Measurements from ENCODE around the gene IFIT3. TPM values are rescaled to one million over a fixed set of nuclear protein-coding genes. Genes with fewer than 3 reads are reported as not detected.
"Not testable (repeated sequence)": the region's sequence is repeated elsewhere in the genome, so short reads cannot be mapped to it uniquely, and the experiment has no call there.

The IFIT3 gene
- total RNA-seq, 1 donor from 2014 or later: 1.9 TPM

DNA sequence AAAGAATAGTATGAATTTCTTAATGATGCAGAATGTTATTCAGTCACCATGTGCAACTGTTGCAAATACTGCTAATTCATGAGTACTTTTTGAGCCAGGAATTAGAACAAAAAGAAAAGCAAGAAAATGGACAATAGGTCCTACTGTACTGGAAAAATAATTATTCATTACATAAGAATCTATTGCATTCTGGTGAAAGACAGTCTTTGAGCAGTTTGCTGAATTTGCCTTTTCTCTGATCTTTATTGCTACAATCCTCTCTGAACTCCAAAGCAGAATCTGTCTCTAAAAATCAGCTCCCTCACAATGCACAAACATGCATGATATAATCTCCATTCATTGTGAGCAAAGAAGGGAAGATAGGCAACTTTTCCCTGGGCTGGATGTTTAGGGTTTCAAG, 13.1 kb upstream of the IFIT3 start:
- no peaks in the 10 kb centered on the region for H3K36me3 ChIP-seq
- H3K4me3 ChIP-seq: no peak overlapping the region
- no peaks in the 10 kb centered on the region for H3K4me1 ChIP-seq
- TF ChIP-seq, protein P1, sequence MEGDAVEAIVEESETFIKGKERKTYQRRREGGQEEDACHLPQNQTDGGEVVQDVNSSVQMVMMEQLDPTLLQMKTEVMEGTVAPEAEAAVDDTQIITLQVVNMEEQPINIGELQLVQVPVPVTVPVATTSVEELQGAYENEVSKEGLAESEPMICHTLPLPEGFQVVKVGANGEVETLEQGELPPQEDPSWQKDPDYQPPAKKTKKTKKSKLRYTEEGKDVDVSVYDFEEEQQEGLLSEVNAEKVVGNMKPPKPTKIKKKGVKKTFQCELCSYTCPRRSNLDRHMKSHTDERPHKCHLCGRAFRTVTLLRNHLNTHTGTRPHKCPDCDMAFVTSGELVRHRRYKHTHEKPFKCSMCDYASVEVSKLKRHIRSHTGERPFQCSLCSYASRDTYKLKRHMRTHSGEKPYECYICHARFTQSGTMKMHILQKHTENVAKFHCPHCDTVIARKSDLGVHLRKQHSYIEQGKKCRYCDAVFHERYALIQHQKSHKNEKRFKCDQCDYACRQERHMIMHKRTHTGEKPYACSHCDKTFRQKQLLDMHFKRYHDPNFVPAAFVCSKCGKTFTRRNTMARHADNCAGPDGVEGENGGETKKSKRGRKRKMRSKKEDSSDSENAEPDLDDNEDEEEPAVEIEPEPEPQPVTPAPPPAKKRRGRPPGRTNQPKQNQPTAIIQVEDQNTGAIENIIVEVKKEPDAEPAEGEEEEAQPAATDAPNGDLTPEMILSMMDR (IDR thresholded peaks at IDR 0.05): no peak
- intact Hi-C loops (cut with DNase I): no loop called here
- no peaks in the 10 kb centered on the region for H3K27me3 ChIP-seq
- no peaks in the 10 kb centered on the region for H3K9me3 ChIP-seq
- H3K27ac ChIP-seq: no peak overlapping the region
- no peak for DNase-seq (ENCODE audit: low spot score in 2 of 2)

DNA sequence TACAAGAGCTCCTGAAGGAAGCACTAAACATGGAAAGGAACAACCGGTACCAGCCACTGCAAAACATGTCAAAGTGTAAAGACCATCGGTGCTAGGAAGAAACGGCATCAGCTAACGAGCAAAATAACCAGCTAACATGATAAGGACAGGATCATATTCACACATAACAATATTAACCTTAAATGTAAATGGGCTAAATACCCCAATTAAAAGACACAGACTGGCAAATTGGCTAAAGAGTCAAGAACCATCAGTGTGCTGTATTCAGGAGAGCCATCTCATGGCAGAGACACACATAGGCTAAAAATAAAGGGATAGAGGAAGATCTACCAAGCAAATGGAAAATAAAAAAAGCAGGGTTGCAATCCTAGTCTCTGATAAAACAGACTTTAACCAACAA, 9.8 kb upstream of the IFIT3 start:
- H3K4me3 ChIP-seq; H3K36me3 ChIP-seq; H3K9me3 ChIP-seq; H3K27me3 ChIP-seq; H3K4me1 ChIP-seq; DNase-seq (ENCODE audit: low spot score in 2 of 2); intact Hi-C loops (cut with DNase I); H3K27ac ChIP-seq: not testable (repeated sequence)

DNA sequence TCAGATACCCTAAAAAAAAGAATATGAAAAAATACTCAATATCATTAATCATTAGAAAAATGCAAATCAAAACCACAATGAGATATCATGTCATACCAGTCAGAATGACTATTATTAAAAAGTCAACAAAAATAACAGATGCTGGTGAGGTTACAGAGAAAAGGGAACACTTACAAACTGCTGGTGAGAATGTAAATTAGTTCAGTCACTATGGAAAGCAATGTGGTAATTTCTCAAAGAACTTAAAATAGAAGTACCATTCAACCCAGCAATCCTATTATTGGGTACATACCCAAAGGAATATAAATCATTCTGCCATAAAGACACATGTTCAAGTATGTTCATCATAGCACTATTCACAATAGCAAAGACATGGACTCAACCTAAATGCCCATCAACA, 2.7 kb upstream of the IFIT3 start:
- not testable (repeated sequence) for H3K27me3 ChIP-seq; H3K27ac ChIP-seq; H3K4me3 ChIP-seq; H3K9me3 ChIP-seq; DNase-seq (ENCODE audit: low spot score in 2 of 2); H3K36me3 ChIP-seq
- peaks cover 0 to 13% of the 10 kb centered on the region in 2 donors for H3K4me1 ChIP-seq
- intact Hi-C loops (cut with DNase I): loop anchor here (5.0 kb wide), 2 partner anchors 47 to 67 kb away; partner anchors contain the start of gene IFIT1

DNA sequence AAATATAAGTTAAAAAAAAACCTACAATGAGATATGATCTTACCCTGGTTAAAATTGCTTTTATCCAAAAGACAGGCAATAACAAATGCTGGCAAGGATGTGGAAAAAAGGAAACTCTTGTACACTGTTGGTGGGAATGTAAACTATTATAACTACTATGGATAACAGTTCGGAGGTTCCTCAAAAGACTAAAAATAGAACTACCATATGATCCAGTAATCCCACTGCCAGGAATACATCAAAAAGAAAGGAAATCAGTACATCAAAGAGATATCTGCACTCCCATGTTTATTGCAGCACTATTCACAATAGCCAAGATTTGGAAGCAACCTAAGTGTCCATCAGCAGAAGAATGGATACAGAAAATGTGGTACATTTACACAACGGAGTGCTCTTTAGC, 1.9 kb upstream of the IFIT3 start:
- not testable (repeated sequence) for H3K36me3 ChIP-seq; DNase-seq (ENCODE audit: low spot score in 2 of 2); H3K4me3 ChIP-seq; H3K27me3 ChIP-seq; H3K27ac ChIP-seq; H3K9me3 ChIP-seq
- peaks cover 0 to 16% of the 10 kb centered on the region in 2 donors for H3K4me1 ChIP-seq
- intact Hi-C loops (cut with DNase I): loop anchor here (5.0 kb wide), 2 partner anchors 46 to 66 kb away; partner anchors contain the start of gene IFIT1

DNA sequence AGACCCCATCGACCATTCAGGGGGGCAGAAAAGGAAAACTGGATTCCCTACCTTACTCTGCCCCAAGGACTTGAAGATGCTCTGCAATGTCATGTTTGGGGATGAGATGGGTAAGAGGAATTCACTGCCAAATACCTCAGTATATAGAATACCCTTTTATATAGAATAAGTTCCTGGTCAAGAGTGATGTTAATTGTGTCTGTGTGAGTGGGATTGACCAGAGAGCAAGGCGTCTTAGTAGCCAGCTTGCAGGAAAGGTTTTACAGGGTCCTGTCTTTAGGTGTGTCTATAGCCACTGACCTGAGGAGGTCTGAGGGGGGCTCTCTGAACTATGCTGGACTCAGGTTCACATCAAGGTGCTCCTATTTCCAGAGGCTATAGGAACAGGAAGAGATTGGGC, 1.4 kb downstream of the IFIT3 start:
- no peaks in the 10 kb centered on the region for H3K36me3 ChIP-seq
- no peak for DNase-seq (ENCODE audit: low spot score in 2 of 2)
- peak overlapping the region in 1 of 2 donors; percentile 60 for H3K4me3 ChIP-seq
- H3K4me1 ChIP-seq: peaks cover 6 to 30% of the 10 kb centered on the region in 2 donors
- peak overlapping the region; percentile 3 to 74 for H3K27ac ChIP-seq
- intact Hi-C loops (cut with DNase I): loop anchor here (2.0 to 5.0 kb wide), 4 partner anchors 22 to 63 kb away; partner anchors contain the start of genes IFIT1 and IFIT2
- no peaks in the 10 kb centered on the region for H3K9me3 ChIP-seq
- TF ChIP-seq, protein P1 (IDR thresholded peaks at IDR 0.05): no peak
- H3K27me3 ChIP-seq: no peaks in the 10 kb centered on the region

DNA sequence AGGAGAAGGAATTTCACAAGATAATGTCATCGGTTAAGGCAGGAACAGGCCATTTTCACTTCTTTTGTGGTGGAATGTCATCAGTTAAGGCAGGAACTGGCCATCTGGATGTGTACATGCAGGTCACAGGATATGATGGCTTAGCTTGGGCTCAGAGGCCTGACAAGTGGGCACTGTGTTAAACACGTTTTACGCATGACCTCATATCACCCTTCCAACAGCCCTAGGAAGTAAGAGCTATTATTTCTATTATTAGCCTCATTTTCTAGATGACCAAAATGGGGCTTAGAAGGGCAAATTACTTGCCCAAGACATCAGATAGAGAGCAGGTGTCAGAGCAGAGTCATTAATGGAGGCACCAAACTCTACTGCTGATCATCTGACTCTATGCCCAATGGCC, 2.2 kb downstream of the IFIT3 start:
- H3K4me1 ChIP-seq: peaks cover 6 to 30% of the 10 kb centered on the region in 2 donors
- H3K4me3 ChIP-seq; H3K27ac ChIP-seq; H3K27me3 ChIP-seq; intact Hi-C loops (cut with DNase I); H3K9me3 ChIP-seq; H3K36me3 ChIP-seq; DNase-seq (ENCODE audit: low spot score in 2 of 2): not testable (repeated sequence)

DNA sequence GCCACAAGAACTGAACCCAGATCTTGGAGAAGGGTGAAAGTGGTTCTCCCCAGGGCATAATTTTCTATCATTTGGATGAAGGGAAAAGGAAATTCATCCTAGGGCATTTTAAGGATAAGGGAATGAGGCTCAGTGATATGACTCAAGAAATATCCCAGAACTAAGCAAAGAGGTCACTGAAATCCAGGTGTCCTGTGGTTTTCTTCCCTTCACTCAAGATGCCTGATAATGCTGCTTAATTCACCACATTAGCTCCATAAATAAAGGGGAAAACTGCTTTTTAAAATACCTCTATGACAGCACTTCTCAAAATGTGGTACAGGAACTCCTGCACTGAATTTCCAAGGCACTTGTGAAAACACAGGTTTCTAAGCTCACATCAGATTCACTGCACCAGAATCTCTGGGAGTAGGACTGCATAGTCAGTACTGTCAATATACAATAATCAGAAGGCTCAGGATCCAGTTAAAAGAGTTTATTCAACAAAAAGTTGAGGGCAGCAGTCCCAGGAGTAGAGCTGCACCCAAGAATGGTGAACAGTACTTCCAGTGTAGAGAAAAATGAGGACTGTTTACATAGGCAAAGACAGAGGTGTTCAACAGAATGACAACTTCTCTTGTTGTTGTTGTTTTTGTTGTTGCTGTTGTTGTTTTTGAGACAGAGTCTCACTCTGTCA, 2.9 kb downstream of the IFIT3 start:
- no peak overlapping the region for H3K4me3 ChIP-seq
- no peak overlapping the region for H3K27ac ChIP-seq
- no peaks in the 10 kb centered on the region for H3K27me3 ChIP-seq
- peaks cover 6 to 30% of the 10 kb centered on the region in 2 donors for H3K4me1 ChIP-seq
- intact Hi-C loops (cut with DNase I): no loop called here
- no peak for DNase-seq (ENCODE audit: low spot score in 2 of 2)
- H3K36me3 ChIP-seq: no peaks in the 10 kb centered on the region
- no peaks in the 10 kb centered on the region for H3K9me3 ChIP-seq
- TF ChIP-seq, protein P1 (IDR thresholded peaks at IDR 0.05): no peak

DNA sequence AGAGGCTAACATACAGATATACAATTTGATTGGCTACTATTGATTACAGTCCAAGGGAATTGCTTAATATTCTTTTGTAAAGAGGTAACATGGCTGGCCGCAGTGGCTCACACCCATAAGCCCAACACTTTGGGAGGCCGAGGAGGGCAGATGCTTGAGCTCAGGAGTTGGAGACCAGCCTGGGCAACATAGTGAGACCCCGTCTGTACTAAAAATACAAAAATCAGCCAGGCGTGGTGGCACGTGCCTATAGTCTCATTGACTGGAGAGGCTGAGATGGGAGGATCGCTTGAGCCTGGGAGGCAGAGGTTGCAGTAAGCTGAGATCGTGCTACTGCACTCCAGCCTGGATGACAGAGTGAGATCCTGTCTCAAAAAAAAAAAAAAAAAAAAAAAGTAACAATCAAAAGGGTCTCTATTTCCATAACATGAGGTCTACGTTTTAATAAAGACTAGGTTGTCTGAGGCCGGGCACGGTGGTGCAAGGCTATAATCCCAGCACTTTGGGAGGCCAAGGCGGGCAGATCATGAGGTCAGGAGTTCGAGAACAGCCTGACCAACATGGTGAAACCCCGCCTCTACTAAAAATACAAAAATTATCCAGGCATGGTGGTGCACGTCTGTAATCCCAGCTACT, 3.8 kb downstream of the IFIT3 start:
- Histone ChIP-seq H3K27ac (peak overlapping the region; percentile 66 to 72), H3K4me3 (peak overlapping the region; percentile 42 to 60), H3K4me1 (peaks cover 6 to 30% of the 10 kb centered on the region in 2 donors)
- H3K9me3 ChIP-seq; H3K36me3 ChIP-seq; H3K27me3 ChIP-seq; intact Hi-C loops (cut with DNase I); DNase-seq (ENCODE audit: low spot score in 2 of 2): not testable (repeated sequence)

Data from ascending aorta (tissue), 2 donors.